Measurements from ENCODE around the gene RASAL2.

DNA sequence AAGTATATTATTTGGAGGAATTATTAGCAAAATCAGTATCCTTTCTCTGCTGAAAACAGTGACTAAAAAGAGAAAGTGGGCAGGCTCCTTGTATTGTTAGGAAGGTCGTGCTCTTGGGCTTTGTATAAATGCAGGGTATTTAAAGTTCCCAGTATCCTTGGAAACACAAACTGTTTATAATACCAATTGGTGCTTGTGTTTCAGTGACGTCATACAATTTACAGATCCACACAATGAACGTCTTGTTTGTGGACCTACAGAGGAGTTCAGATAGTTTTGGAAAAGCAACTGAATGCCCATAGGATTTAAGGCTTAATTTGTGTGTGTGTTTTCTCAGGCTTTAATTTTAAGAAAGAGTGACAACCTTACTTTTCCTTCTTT, 168.2 kb downstream of the RASAL2 start:
- TF ChIP-seq POLR2A (IDR thresholded peaks at IDR 0.05) = no peak
- TF ChIP-seq, protein P1, sequence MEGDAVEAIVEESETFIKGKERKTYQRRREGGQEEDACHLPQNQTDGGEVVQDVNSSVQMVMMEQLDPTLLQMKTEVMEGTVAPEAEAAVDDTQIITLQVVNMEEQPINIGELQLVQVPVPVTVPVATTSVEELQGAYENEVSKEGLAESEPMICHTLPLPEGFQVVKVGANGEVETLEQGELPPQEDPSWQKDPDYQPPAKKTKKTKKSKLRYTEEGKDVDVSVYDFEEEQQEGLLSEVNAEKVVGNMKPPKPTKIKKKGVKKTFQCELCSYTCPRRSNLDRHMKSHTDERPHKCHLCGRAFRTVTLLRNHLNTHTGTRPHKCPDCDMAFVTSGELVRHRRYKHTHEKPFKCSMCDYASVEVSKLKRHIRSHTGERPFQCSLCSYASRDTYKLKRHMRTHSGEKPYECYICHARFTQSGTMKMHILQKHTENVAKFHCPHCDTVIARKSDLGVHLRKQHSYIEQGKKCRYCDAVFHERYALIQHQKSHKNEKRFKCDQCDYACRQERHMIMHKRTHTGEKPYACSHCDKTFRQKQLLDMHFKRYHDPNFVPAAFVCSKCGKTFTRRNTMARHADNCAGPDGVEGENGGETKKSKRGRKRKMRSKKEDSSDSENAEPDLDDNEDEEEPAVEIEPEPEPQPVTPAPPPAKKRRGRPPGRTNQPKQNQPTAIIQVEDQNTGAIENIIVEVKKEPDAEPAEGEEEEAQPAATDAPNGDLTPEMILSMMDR (IDR thresholded peaks at IDR 0.05) = no peak

Measured in thyroid gland (tissue), 4 donors.